ENCODE results near the gene NBEA. TPM values are rescaled to one million over a fixed set of nuclear protein-coding genes. Genes with fewer than 3 reads are reported as not detected.

Gene NBEA
- total and polyA plus RNA-seq, 11 donors, result 5.0 to 39.2 (median 23.2) TPM

DNA sequence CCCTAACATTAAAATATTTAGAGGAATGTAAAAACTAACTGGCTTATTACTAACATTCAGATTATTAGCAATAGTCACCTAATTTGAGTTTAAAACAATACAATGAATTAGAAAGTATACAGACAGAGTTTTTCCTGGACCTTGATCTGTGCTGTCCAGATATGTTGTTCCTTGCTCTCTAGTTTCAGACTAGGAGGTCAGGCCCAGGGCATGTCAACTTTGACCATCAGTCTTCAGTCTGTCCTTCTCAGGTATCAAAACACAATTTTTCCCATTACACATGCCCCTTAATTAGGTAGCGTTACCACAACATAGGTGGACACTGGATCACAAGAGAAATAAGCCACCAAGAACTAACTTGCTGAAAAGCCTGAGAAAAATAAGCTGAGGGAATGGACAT lies 337.4 kb downstream of the NBEA start:
- Histone ChIP-seq H3K27me3 (no peaks in the 10 kb centered on the region), H3K36me3 (no peaks in the 10 kb centered on the region), H3K9me3 (peaks cover 0 to 6% (median 0%) of the 10 kb centered on the region in 12 donors), H3K4me3 (no peak overlapping the region), H3K27ac (no peak overlapping the region), H3K4me1 (peaks cover 0 to 3% (median 0%) of the 10 kb centered on the region in 12 donors)
- no peak for DNase-seq
- intact Hi-C loops (cut with DNase I), result no loop called here
- WGBS, 4 donors, result 96 to 98% (median 97%) methylated on average over 1 of the region's 1 CpG
- no peak for ATAC-seq
- TF ChIP-seq, protein P1, sequence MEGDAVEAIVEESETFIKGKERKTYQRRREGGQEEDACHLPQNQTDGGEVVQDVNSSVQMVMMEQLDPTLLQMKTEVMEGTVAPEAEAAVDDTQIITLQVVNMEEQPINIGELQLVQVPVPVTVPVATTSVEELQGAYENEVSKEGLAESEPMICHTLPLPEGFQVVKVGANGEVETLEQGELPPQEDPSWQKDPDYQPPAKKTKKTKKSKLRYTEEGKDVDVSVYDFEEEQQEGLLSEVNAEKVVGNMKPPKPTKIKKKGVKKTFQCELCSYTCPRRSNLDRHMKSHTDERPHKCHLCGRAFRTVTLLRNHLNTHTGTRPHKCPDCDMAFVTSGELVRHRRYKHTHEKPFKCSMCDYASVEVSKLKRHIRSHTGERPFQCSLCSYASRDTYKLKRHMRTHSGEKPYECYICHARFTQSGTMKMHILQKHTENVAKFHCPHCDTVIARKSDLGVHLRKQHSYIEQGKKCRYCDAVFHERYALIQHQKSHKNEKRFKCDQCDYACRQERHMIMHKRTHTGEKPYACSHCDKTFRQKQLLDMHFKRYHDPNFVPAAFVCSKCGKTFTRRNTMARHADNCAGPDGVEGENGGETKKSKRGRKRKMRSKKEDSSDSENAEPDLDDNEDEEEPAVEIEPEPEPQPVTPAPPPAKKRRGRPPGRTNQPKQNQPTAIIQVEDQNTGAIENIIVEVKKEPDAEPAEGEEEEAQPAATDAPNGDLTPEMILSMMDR (IDR thresholded peaks at IDR 0.05), result no peak
- no peak for TF ChIP-seq POLR2A (IDR thresholded peaks at IDR 0.05)

DNA sequence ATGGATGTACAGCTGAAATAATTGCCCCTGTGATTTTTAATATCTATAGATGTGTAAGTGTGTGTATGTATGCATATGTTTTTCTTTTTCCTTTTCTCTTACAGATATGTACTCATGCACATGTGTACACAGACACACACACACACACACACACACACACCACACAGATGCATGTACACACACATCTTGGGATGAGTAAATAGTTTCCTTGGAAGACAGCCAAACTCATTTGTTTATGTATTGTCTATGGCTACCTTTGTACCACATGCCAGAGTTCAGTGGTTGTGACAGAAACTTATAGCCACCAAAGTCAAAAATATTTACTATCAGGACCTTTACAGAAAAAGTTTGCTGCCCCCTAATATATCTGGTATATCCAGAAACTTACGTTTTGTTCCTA lies 341.8 kb downstream of the NBEA start:
- intact Hi-C loops (cut with DNase I), result no loop called here
- Histone ChIP-seq H3K9me3 (no peaks in the 10 kb centered on the region), H3K4me3 (no peak overlapping the region), H3K27me3 (no peaks in the 10 kb centered on the region), H3K36me3 (no peaks in the 10 kb centered on the region), H3K4me1 (peaks cover 0 to 11% (median 0%) of the 10 kb centered on the region in 12 donors), H3K27ac (no peak overlapping the region)
- ATAC-seq (no peak), DNase-seq (no peak)
- TF ChIP-seq, protein P1 (IDR thresholded peaks at IDR 0.05), result no peak
- no peak for TF ChIP-seq POLR2A (IDR thresholded peaks at IDR 0.05)
- WGBS, 4 donors, result 85 to 92% (median 89%) methylated on average over 1 of the region's 1 CpG

DNA sequence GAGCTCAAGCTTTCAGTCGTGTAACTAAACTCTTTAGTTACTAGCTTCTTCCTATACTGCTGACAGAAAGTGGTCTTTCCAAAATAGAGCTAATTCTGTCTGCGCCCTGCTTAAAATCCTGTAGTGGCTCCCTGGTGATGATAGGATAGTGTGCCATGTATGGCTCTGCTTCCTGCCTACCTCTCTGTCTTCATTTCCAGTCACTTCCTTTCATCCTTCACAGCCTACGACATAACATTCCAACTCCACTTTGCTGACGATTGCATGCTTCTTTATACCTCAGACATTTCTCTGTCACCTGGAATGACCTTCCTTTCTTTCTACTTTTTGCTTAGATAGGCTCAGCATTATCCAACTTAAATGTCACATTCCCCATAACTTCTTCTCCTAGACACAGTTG lies 343.6 kb downstream of the NBEA start:
- Histone ChIP-seq H3K9me3 (no peaks in the 10 kb centered on the region), H3K4me3 (no peak overlapping the region), H3K27ac (no peak overlapping the region), H3K4me1 (peaks cover 0 to 11% (median 0%) of the 10 kb centered on the region in 12 donors), H3K27me3 (no peaks in the 10 kb centered on the region), H3K36me3 (no peaks in the 10 kb centered on the region)
- DNase-seq (no peak), ATAC-seq (peak in 3 of 4 donors; percentile 54 to 74 (median 74))
- TF ChIP-seq, protein P1 (IDR thresholded peaks at IDR 0.05), result no peak
- no peak for TF ChIP-seq POLR2A (IDR thresholded peaks at IDR 0.05)
- intact Hi-C loops (cut with DNase I), result no loop called here
- WGBS, 4 donors, result 46 to 54% (median 51%) methylated on average over 4 of the region's 4 CpGs

DNA sequence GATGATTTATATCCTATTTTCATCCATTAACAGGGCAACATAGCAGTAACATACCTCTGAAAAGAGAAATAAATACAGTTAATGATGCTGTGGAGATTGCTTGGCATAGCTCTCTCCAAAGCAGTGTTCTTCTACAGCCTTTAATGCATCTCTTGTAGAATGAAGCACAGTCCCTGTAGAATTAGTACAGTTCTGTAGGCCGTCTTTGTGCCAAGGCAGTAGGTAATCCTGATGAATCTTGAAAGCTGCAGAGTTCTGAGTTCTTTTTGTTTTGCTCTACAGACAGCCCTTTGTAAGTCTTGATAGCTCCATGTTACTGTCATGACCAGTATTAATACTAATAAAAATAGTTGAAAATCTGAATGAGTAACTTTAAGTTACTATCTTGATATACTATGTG lies 350.3 kb downstream of the NBEA start:
- H3K27me3 ChIP-seq, result no peaks in the 10 kb centered on the region
- intact Hi-C loops (cut with DNase I), result no loop called here
- ATAC-seq (no peak), DNase-seq (no peak)
- no peak overlapping the region for H3K27ac ChIP-seq
- H3K36me3 ChIP-seq, result no peaks in the 10 kb centered on the region
- H3K4me1 ChIP-seq, result peaks cover 0 to 6% (median 0%) of the 10 kb centered on the region in 12 donors
- H3K4me3 ChIP-seq, result no peak overlapping the region
- H3K9me3 ChIP-seq, result no peaks in the 10 kb centered on the region
- TF ChIP-seq POLR2A (IDR thresholded peaks at IDR 0.05), result no peak
- TF ChIP-seq, protein P1 (IDR thresholded peaks at IDR 0.05), result no peak
- WGBS, 4 donors, result 68 to 94% (median 85%) methylated on average over 1 of the region's 1 CpG

All from heart left ventricle (tissue), 16 donors.